OCI-LY7 (cell line): ENCODE results near the gene PIK3AP1.

Source experiments
- EZH2phosphoT487 ChIP-seq: fragments of 200-600 bp; sonication (generic); IDR thresholded peaks from 2 replicates; pipeline ENCODE4 v1.6.1; 2018; ENCODE audit warnings: low read depth, borderline replicate concordance, mild to moderate bottlenecking, mixed run types, antibody characterized with exemption, low read length, moderate library complexity, mixed read lengths
- TF ChIP-seq, protein P1 (sequence below): fragments of 200-600 bp; sonication (generic); conservative IDR thresholded peaks from 2 replicates; pipeline ENCODE4 v1.5.1; 2014; ENCODE audit warnings: mild to moderate bottlenecking, antibody characterized with exemption, low read length, moderate library complexity, mixed read lengths

- TF ChIP-seq, protein P1, sequence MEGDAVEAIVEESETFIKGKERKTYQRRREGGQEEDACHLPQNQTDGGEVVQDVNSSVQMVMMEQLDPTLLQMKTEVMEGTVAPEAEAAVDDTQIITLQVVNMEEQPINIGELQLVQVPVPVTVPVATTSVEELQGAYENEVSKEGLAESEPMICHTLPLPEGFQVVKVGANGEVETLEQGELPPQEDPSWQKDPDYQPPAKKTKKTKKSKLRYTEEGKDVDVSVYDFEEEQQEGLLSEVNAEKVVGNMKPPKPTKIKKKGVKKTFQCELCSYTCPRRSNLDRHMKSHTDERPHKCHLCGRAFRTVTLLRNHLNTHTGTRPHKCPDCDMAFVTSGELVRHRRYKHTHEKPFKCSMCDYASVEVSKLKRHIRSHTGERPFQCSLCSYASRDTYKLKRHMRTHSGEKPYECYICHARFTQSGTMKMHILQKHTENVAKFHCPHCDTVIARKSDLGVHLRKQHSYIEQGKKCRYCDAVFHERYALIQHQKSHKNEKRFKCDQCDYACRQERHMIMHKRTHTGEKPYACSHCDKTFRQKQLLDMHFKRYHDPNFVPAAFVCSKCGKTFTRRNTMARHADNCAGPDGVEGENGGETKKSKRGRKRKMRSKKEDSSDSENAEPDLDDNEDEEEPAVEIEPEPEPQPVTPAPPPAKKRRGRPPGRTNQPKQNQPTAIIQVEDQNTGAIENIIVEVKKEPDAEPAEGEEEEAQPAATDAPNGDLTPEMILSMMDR = no peak
- TF ChIP-seq EZH2phosphoT487 = no peak
Observed at GRCh38 chr10:96666741-96667140, 53.6 kb downstream of the PIK3AP1 start.
